B cell (primary cell): ENCODE measurements around the gene TSPAN5. TPM values are rescaled to one million over a fixed set of nuclear protein-coding genes. Genes with fewer than 3 reads are reported as not detected.

ENCODE experiments used
- ATAC-seq: fragments of 200-7000 bp; cut with Tn5 transposase; one replicate; pipeline ENCODE4 v1.10.0; 2021; ENCODE audit warnings: low read depth, mild to moderate bottlenecking, moderate number of reproducible peaks, moderate library complexity
- CTCF ChIA-PET: fragments of 350-600 bp; sonication (Branson Sonifier 250); formaldehyde crosslinking; loops from one replicate; lab custom pipeline; 2021; ENCODE audit warnings: antibody characterized with exemption, inconsistent platforms; lab: Charles Lee
- POLR2A ChIA-PET: fragments of 350-600 bp; sonication (Branson Sonifier 250); formaldehyde crosslinking; loops from one replicate; lab custom pipeline; 2021; ENCODE audit warnings: antibody characterized with exemption; lab: Charles Lee
- DNase-seq: peaks from one replicate; pipeline ENCODE4 v3.0.0; 2013
- H2AFZ ChIP-seq: 2 replicates; pipeline ENCODE4 v1.6.1; 2012; ENCODE audit warnings: mild to moderate bottlenecking, low read depth, low read length; ENCODE audit not compliant: insufficient read depth, poor library complexity, severe bottlenecking
- H3K27ac ChIP-seq, 2 donors: 1 replicate in 1 of 2; 2 replicates in 1 of 2; pipeline ENCODE4 v1.5.1; 2012 to 2013; ENCODE audit warnings: low read length in 2 of 2, mild to moderate bottlenecking in 2 of 2, moderate library complexity in 1 of 2
- H3K27me3 ChIP-seq, 4 experiments: fragments of 200-600 bp in 1 of 4; sonication (generic) in 1 of 4; replicated peaks in 1 of 4; 1 replicate in 2 of 4; 2 replicates in 2 of 4; pipeline versions ENCODE4 v1.6.1 to v1.7.0; 2013 to 2016; ENCODE audit warnings: low read length in 3 of 4, mild to moderate bottlenecking in 2 of 4, mixed read lengths in 1 of 4, moderate library complexity in 1 of 4; ENCODE audit not compliant: insufficient read depth in 4 of 4, control insufficient read depth in 3 of 4; ENCODE audit errors: control extremely low read depth in 1 of 4
- H3K36me3 ChIP-seq, 2 experiments: replicated peaks in 1 of 2; 1 replicate in 1 of 2; 2 replicates in 1 of 2; pipeline versions ENCODE4 v1.6.1 to v1.7.1; 2013; ENCODE audit warnings: low read length in 1 of 2; ENCODE audit not compliant: insufficient read depth in 2 of 2, control insufficient read depth in 1 of 2; ENCODE audit errors: control extremely low read depth in 1 of 2, extremely low read depth in 1 of 2
- H3K4me1 ChIP-seq, 2 donors: fragments of 200-600 bp in 1 of 2; sonication (generic) in 1 of 2; 1 replicate in 1 of 2; 2 replicates in 1 of 2; pipeline versions ENCODE4 v1.5.1 to v1.6.1; 2013 to 2017; ENCODE audit warnings: low read length in 2 of 2; ENCODE audit not compliant: control insufficient read depth in 2 of 2, insufficient read depth in 2 of 2
- H3K4me2 ChIP-seq: replicated peaks from 2 replicates; pipeline ENCODE3; 2012; ENCODE audit warnings: mild to moderate bottlenecking, low read depth, low read length; ENCODE audit not compliant: poor library complexity, severe bottlenecking
- H3K4me3 ChIP-seq, 5 experiments: fragments of 200-600 bp in 1 of 5; sonication (generic) in 1 of 5; 1 replicate in 3 of 5; 2 replicates in 2 of 5; pipeline versions ENCODE4 v1.5.1 to v1.7.0; 2011 to 2016; ENCODE audit warnings: low read length in 4 of 5, mild to moderate bottlenecking in 4 of 5, low read depth in 2 of 5, control low read depth in 1 of 5, moderate library complexity in 1 of 5; ENCODE audit not compliant: insufficient read depth in 1 of 5; ENCODE audit errors: control extremely low read depth in 1 of 5, extremely low read depth in 1 of 5
- H3K79me2 ChIP-seq: fragments of 200-600 bp; sonication (generic); one replicate; pipeline ENCODE4 v1.6.0; 2016; ENCODE audit warnings: low read length; ENCODE audit not compliant: control insufficient read depth, insufficient read depth
- H3K9ac ChIP-seq: fragments of 200-600 bp; sonication (generic); 2 replicates; pipeline ENCODE4 v1.6.1; 2017; ENCODE audit warnings: mild to moderate bottlenecking, low read length, moderate library complexity
- H3K9me3 ChIP-seq, 3 donors: one replicate each; pipeline versions ENCODE4 v1.6.1 to v1.7.1; 2013; ENCODE audit warnings: low read length in 2 of 3; ENCODE audit not compliant: control insufficient read depth in 2 of 3, insufficient read depth in 1 of 3; ENCODE audit errors: control extremely low read depth in 1 of 3
- H4K20me1 ChIP-seq: 2 replicates; pipeline ENCODE4 v1.6.0; 2012; ENCODE audit warnings: mild to moderate bottlenecking, low read length; ENCODE audit not compliant: insufficient read depth, control insufficient read depth, poor library complexity, severe bottlenecking
- H3K27ac Mint-ChIP-seq: one replicate; pipeline ENCODE4 v1.8.0; 2021; ENCODE audit warnings: mixed read lengths
- H3K27me3 Mint-ChIP-seq: one replicate; pipeline ENCODE4 v1.8.0; 2021; ENCODE audit warnings: mixed read lengths
- H3K4me1 Mint-ChIP-seq: one replicate; pipeline ENCODE4 v1.8.0; 2021; ENCODE audit warnings: mixed read lengths
- H3K4me3 Mint-ChIP-seq: one replicate; pipeline ENCODE4 v1.8.0; 2021; ENCODE audit warnings: mixed read lengths
- H3K9me3 Mint-ChIP-seq: one replicate; pipeline ENCODE4 v1.8.0; 2022; ENCODE audit warnings: mixed read lengths; ENCODE audit not compliant: insufficient read depth
- EZH2 ChIP-seq: IDR thresholded peaks from 2 replicates; pipeline ENCODE4 v1.6.1; 2012; ENCODE audit warnings: borderline replicate concordance, low read depth, mild to moderate bottlenecking, moderate library complexity, low read length; ENCODE audit not compliant: insufficient read depth, poor library complexity, severe bottlenecking
- WGBS: methylation state at CpG from one replicate; pipeline ENCODE4 v1.1.5; 2013; ENCODE audit warnings: missing lambda C conversion rate; ENCODE audit not compliant: insufficient coverage; 5-methylcytosine and 5-hydroxymethylcytosine counted together
- intact Hi-C: fragments of 100-400 bp; cut with micrococcal nuclease; formaldehyde crosslinking; loops from one replicate; pipeline ENCODE4 v1.10.0; 2022
- polyA plus RNA-seq: library from polyadenylated mRNA; depleted of rRNA; stranded (reverse); fragments of >200 nt; gene quantifications from 2 replicates; pipeline ENCODE4 v1.2.3, GENCODE V29; 2012
- total RNA-seq, 2 donors: library from RNA; stranded (reverse); fragments of 120-200 nt in 1 of 2; gene quantifications; 1 replicate in 1 of 2; 2 replicates in 1 of 2; pipeline versions ENCODE4 v1.2.3 to v1.2.4, GENCODE V29; 2013 to 2022
- TF ChIP-seq, protein P1 (sequence below): fragments of 200-600 bp; IDR thresholded peaks from one replicate; pipeline ENCODE4 v1.8.0; 2022; ENCODE audit warnings: antibody characterized with exemption, mild to moderate bottlenecking

TSPAN5 gene
- total and polyA plus RNA-seq, 2 donors (not counting 1 experiment from before 2014, with no cell fraction given): 2.6 to 5.3 TPM

DNA sequence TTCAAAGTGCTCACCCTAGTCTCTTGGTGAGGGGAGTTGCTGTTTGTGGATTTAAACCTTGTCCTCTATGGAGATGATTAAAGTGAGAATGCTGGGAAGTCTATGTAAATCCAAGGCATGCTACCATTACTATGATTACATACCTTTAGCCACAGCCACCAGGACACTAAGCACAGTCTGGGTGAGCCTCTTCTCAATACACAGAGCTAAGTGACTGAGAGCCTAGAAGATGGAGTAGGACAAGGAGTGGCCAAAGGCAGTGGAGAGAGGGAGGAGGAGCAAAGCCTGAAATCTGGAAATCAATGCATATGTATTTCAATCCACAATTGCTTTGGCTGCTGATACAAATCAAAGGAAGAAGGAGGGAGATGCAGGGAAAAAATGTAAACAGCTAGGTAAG is 12.7 kb upstream of the TSPAN5 start:
- no peak overlapping the region for H3K4me3 Mint-ChIP-seq
- no peak overlapping the region for H3K4me2 ChIP-seq
- H3K27ac Mint-ChIP-seq: no peak overlapping the region
- TF ChIP-seq EZH2: no peak
- TF ChIP-seq, protein P1, sequence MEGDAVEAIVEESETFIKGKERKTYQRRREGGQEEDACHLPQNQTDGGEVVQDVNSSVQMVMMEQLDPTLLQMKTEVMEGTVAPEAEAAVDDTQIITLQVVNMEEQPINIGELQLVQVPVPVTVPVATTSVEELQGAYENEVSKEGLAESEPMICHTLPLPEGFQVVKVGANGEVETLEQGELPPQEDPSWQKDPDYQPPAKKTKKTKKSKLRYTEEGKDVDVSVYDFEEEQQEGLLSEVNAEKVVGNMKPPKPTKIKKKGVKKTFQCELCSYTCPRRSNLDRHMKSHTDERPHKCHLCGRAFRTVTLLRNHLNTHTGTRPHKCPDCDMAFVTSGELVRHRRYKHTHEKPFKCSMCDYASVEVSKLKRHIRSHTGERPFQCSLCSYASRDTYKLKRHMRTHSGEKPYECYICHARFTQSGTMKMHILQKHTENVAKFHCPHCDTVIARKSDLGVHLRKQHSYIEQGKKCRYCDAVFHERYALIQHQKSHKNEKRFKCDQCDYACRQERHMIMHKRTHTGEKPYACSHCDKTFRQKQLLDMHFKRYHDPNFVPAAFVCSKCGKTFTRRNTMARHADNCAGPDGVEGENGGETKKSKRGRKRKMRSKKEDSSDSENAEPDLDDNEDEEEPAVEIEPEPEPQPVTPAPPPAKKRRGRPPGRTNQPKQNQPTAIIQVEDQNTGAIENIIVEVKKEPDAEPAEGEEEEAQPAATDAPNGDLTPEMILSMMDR: no peak
- no peak for ATAC-seq
- intact Hi-C loops: no loop called here
- ChIA-PET CTCF (interaction anchor here (1.6 to 1.7 kb wide), 2 partner anchors 17 to 203 kb away, joined by 3 to 7 read pairs; no protein-coding TSS in a partner anchor), POLR2A (no interaction called here)
- no peaks in the 10 kb centered on the region for H3K27me3 ChIP-seq
- H3K9me3 Mint-ChIP-seq: no peaks in the 10 kb centered on the region
- H3K27me3 Mint-ChIP-seq: peaks cover 32% of the 10 kb centered on the region
- no peaks in the 10 kb centered on the region for H3K36me3 ChIP-seq
- no peak overlapping the region for H3K27ac ChIP-seq
- peaks cover 6% of the 10 kb centered on the region for H3K4me1 Mint-ChIP-seq
- DNase-seq: no peak
- H2AFZ ChIP-seq: no peak overlapping the region
- peaks cover 8 to 9% of the 10 kb centered on the region in 2 donors for H3K4me1 ChIP-seq
- H3K4me3 ChIP-seq: no peak overlapping the region
- no peak overlapping the region for H3K9ac ChIP-seq
- peaks cover 0 to 3% (median 0%) of the 10 kb centered on the region in 3 donors for H3K9me3 ChIP-seq
- no peaks in the 10 kb centered on the region for H4K20me1 ChIP-seq
- H3K79me2 ChIP-seq: no peaks in the 10 kb centered on the region

DNA sequence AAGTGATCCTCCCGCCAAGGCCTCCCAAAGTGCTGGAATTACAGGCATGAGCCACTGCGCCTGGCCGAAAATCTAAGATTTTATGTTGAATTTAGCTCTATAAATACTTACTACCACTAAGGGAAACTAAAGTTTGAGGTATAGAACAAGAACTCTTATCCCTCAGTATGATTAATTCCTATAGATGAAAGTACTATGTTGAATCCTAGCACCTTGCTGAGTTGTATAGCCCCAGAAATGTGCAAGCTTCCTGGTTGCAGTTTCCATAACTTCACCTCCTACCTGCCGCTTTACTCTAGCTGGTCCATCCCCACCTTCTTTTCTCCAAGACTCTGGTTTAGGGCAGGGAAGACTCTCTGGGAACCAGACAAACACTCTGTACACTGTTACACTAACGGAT is 11.8 kb upstream of the TSPAN5 start:
- WGBS: 100% methylated on average over 2 of the region's 5 CpGs
- peaks cover 10 to 11% of the 10 kb centered on the region in 2 donors for H3K4me1 ChIP-seq
- CTCF ChIA-PET: interaction anchor here (1.6 to 1.7 kb wide), 2 partner anchors 18 to 202 kb away, joined by 3 to 7 read pairs; no protein-coding TSS in a partner anchor
- Mint-ChIP-seq H3K9me3 (no peaks in the 10 kb centered on the region), H3K4me3 (no peak overlapping the region), H3K4me1 (peaks cover 8% of the 10 kb centered on the region), H3K27me3 (peaks cover 32% of the 10 kb centered on the region), H3K27ac (no peak overlapping the region)
- no peak for TF ChIP-seq EZH2
- TF ChIP-seq, protein P1: no peak
- ATAC-seq: no peak
- no peaks in the 10 kb centered on the region for H3K79me2 ChIP-seq
- no peak overlapping the region for H3K27ac ChIP-seq
- intact Hi-C loops: no loop called here
- H2AFZ ChIP-seq: no peak overlapping the region
- DNase-seq: no peak
- H3K4me3 ChIP-seq: no peak overlapping the region
- no peaks in the 10 kb centered on the region for H4K20me1 ChIP-seq
- H3K9ac ChIP-seq: no peak overlapping the region
- POLR2A ChIA-PET: no interaction called here
- no peaks in the 10 kb centered on the region for H3K27me3 ChIP-seq
- peaks cover 0 to 9% (median under 1%) of the 10 kb centered on the region in 3 donors for H3K9me3 ChIP-seq
- no peaks in the 10 kb centered on the region for H3K36me3 ChIP-seq
- H3K4me2 ChIP-seq: no peak overlapping the region
